Choroid plexus epithelial cell (primary cell): ENCODE data around the gene NUP88.

ENCODE experiments used
- DNase-seq: peaks from one replicate; pipeline ENCODE4 v3.0.0-alpha.2; 2010; ENCODE audit warnings: low read depth
- H3K4me3 ChIP-seq: 2 replicates; pipeline ENCODE4 v1.5.1; 2011; ENCODE audit warnings: low read depth, mild to moderate bottlenecking, control low read depth, low read length, moderate library complexity
- TF ChIP-seq, protein P1 (sequence below): conservative IDR thresholded peaks from 2 replicates; pipeline ENCODE4 v1.5.1; 2011; ENCODE audit warnings: low read depth, mild to moderate bottlenecking, control low read depth, inconsistent platforms, low read length, moderate library complexity

Gene NUP88

DNA sequence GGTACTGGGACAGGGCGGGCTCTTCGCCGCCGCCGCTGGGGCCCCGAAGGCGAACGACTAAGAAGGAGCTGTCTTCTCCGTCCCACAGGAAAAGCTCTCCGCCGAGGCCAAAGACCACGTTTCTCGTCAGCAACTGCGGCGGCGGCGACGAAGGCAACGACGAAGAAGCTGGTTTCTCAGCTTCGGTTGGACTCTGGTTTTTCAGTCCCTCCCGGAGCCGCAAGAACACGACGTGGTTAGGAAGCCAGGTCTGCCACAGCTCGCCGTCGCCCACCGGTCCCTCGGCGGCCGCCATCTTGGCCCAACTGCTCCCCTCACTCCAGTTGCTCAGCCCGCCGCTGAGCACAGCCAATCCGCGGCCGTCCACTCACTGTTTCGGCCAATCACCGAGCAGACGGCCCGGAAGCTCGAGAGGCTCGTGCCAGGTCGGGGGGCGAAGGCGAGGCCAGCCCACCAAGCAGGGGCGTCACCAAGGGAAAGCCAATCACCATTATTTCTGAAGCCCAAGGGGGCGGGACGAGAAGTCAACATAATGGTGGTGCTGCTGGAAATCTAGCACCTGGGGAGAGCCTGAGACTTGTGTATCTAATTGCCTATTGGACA is at the start of gene NUP88:
NUP88 (minus strand) TSS at position 307 of the 603 bp plus-strand sequence; CDS start at position 295, 12 bp downstream.
- TF ChIP-seq, protein P1, sequence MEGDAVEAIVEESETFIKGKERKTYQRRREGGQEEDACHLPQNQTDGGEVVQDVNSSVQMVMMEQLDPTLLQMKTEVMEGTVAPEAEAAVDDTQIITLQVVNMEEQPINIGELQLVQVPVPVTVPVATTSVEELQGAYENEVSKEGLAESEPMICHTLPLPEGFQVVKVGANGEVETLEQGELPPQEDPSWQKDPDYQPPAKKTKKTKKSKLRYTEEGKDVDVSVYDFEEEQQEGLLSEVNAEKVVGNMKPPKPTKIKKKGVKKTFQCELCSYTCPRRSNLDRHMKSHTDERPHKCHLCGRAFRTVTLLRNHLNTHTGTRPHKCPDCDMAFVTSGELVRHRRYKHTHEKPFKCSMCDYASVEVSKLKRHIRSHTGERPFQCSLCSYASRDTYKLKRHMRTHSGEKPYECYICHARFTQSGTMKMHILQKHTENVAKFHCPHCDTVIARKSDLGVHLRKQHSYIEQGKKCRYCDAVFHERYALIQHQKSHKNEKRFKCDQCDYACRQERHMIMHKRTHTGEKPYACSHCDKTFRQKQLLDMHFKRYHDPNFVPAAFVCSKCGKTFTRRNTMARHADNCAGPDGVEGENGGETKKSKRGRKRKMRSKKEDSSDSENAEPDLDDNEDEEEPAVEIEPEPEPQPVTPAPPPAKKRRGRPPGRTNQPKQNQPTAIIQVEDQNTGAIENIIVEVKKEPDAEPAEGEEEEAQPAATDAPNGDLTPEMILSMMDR: no peak
- DNase-seq: peak; percentile 99
- peak within 1 kb of the TSS; percentile 90 for H3K4me3 ChIP-seq

DNA sequence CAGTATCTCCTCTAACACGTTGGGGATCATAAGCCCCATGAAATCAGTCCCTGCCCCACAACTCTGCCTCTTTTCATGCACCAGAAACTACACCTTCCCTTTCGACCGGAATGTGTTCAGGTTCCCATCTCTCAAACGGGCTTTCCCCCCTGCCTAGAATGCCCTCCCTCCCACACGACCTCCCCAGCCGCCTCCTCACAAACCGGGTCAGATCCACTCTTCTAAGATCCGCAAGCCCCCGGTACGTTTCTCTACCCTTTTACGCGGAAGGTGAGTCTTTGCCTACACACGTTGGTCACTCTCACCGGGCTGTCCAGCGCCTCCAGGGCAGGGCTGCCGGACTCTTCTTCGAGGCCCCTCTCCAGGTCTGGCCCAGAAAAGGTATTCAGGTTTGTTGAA is 48.6 kb upstream of the NUP88 start:
- peak overlapping the region; percentile 80 for H3K4me3 ChIP-seq
- DNase-seq: no peak

DNA sequence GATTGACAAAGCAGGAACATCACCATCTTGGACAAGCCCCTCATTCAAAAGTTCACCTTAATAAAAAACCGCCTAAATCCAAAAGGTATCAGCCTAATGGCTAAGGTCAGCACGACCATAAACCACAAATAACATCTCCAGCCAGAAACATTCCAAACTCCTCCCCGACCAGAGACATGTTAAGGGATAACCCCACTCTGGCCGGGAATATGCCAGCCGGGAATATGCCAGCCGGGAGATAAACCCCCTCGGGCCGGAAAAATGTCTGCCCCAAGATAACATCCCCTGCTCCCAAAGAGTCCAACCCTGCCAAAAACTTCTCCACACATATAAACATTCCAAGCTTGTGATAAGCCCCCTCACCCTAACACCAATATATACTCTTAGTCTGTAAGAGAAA is 48.0 kb upstream of the NUP88 start:
- TF ChIP-seq, protein P1: no peak
- H3K4me3 ChIP-seq: peak overlapping the region; percentile 80
- DNase-seq: no peak

More for the DNA sequence above, 48.6 kb upstream of the NUP88 start:
- TF ChIP-seq, protein P1: no peak

DNA sequence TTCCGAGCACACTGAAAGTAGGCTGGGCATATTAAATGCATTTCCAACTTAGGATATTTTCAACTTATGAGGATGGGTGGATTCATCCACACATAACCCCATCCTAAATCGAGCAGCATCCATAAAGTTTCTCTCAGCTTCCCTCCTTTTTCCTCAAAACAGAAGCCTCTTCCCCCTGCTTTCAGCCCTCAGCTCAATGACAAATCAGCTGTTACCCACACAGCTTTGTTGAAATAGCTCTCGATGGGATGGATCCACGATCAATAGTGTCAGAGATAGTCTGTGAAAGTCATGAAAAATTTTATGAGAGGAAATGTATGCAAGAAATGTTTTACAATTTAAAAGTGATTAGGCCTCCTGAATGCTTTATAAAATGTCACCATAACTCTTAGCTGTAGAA is 46.8 kb upstream of the NUP88 start:
- TF ChIP-seq, protein P1: no peak
- H3K4me3 ChIP-seq: no peak overlapping the region

DNA sequence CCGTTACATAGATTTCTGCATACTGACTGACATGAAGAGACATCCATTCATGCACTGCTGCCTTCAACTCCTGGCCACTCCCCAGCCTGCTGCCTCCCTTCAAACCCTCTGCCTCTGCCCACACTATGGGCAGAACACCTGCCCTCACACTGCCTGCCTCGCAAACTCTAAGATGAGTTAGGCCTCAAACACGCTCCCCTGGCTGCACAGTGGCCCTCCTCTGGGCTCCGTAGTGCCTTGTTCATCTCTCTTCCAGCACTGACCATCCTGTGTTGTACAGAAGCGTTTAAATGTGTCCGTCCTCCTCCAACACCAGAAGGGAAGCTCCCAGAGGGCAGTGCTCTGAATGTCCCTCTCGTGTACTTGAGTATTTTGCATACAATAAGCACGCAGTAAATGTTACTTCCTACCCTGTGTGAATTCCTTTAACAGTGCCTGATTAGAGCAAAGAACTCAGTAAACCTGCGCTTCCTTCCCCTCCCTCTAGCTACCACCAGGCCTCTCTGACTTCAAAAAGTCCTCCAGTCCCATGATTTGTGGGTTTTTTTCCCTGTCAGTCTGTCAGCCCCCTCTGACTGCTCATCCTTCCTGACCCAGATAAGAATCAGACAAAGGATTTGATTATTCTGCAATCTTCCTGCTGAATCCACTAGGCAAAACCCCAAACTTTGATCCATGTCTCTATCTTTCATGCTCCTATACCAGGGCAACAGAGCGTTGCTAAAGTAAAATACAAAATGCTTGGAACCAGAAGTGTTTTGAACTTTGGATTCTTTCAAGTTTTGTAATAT is 45.5 kb upstream of the NUP88 start:
- no peak for DNase-seq
- TF ChIP-seq, protein P1: no peak

More for the DNA sequence above, 46.8 kb upstream of the NUP88 start:
- no peak for DNase-seq

DNA sequence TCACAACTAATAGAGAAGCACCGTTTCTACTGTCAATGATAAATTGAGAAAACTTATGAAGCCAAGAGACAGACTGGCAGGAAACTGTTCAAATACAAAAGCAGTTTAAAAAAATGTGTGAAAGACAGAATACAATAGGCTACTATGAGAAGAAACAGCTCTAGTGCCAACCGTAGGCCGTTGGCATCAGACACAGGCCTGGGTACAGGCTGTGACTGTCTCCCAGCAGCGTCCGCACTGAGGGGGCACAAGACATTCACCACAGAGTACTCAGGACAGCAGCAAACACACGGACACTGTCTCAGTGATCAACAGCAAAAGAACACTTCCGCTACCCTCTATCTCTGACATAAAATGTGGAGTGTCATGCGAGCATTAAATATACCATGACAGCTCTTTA is 27.3 kb upstream of the NUP88 start:
- DNase-seq: no peak

More for the DNA sequence above, 45.5 kb upstream of the NUP88 start:
- no peak overlapping the region for H3K4me3 ChIP-seq

More for the DNA sequence above, 27.3 kb upstream of the NUP88 start:
- TF ChIP-seq, protein P1: no peak
- H3K4me3 ChIP-seq: no peak overlapping the region
